ENCODE measurements around the gene CCDC18.

DNA sequence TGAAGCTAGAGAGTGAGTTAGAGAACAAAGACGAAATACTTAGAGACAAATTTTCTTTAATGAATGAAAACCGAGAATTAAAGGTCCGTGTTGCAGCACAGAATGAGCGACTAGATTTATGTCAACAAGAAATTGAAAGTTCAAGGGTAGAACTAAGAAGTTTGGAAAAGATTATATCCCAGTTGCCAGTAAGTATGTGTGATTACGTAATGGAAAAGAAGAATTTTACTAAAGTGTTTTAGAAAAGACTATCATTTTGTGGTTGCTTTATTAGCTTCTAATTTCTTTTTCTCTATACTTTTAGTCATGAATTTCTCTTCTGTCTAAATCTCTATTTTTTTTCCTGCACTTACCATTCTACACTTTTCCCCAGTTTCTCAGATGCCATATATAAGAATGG is 26.7 kb downstream of the CCDC18 start:
- TF ChIP-seq, protein P1, sequence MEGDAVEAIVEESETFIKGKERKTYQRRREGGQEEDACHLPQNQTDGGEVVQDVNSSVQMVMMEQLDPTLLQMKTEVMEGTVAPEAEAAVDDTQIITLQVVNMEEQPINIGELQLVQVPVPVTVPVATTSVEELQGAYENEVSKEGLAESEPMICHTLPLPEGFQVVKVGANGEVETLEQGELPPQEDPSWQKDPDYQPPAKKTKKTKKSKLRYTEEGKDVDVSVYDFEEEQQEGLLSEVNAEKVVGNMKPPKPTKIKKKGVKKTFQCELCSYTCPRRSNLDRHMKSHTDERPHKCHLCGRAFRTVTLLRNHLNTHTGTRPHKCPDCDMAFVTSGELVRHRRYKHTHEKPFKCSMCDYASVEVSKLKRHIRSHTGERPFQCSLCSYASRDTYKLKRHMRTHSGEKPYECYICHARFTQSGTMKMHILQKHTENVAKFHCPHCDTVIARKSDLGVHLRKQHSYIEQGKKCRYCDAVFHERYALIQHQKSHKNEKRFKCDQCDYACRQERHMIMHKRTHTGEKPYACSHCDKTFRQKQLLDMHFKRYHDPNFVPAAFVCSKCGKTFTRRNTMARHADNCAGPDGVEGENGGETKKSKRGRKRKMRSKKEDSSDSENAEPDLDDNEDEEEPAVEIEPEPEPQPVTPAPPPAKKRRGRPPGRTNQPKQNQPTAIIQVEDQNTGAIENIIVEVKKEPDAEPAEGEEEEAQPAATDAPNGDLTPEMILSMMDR (conservative IDR thresholded peaks at IDR 0.05; ENCODE audit: low read length): no peak
- TF ChIP-seq EZH2phosphoT487 (IDR thresholded peaks at IDR 0.05; ENCODE audit: borderline replicate concordance): no peak
